Fibroblast of pulmonary artery (primary cell): Measurements from ENCODE around the gene OTOS.

ENCODE experiments used
- DNase-seq: peaks from one replicate; pipeline ENCODE4 v3.0.0-alpha.2; 2010; ENCODE audit warnings: low read depth
- H3K4me3 ChIP-seq: replicated peaks from 2 replicates; pipeline ENCODE4 v1.5.1; 2011; ENCODE audit warnings: low read depth, mild to moderate bottlenecking, control low read depth, low read length, moderate library complexity
- TF ChIP-seq, protein P1 (sequence below): IDR thresholded peaks from 2 replicates; pipeline ENCODE4 v1.5.1; 2011; ENCODE audit warnings: mild to moderate bottlenecking, control low read depth, low read length, inconsistent platforms; ENCODE audit errors: missing control alignments

OTOS gene

DNA sequence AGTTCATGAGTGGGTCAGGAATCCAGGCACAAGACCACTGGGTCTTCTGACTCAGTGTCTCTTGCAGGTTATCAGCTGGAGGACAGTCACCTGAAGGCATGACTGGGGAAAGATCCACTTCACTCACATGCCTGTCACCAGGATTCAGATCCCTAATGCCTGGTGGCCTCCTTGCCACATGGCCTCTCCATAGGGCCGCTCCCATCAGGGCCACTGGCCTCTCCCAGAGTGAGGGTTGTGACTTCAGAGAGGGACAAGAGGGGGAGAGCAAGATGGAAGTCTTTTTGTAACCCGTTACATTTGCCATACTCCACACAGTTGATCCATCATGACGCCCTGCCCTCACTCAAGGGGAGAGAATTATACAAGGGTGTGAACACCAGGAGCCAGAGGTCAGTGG is 13.0 kb upstream of the OTOS start:
- H3K4me3 ChIP-seq, result no peak overlapping the region
- no peak for DNase-seq
- TF ChIP-seq, protein P1, sequence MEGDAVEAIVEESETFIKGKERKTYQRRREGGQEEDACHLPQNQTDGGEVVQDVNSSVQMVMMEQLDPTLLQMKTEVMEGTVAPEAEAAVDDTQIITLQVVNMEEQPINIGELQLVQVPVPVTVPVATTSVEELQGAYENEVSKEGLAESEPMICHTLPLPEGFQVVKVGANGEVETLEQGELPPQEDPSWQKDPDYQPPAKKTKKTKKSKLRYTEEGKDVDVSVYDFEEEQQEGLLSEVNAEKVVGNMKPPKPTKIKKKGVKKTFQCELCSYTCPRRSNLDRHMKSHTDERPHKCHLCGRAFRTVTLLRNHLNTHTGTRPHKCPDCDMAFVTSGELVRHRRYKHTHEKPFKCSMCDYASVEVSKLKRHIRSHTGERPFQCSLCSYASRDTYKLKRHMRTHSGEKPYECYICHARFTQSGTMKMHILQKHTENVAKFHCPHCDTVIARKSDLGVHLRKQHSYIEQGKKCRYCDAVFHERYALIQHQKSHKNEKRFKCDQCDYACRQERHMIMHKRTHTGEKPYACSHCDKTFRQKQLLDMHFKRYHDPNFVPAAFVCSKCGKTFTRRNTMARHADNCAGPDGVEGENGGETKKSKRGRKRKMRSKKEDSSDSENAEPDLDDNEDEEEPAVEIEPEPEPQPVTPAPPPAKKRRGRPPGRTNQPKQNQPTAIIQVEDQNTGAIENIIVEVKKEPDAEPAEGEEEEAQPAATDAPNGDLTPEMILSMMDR, result no peak

DNA sequence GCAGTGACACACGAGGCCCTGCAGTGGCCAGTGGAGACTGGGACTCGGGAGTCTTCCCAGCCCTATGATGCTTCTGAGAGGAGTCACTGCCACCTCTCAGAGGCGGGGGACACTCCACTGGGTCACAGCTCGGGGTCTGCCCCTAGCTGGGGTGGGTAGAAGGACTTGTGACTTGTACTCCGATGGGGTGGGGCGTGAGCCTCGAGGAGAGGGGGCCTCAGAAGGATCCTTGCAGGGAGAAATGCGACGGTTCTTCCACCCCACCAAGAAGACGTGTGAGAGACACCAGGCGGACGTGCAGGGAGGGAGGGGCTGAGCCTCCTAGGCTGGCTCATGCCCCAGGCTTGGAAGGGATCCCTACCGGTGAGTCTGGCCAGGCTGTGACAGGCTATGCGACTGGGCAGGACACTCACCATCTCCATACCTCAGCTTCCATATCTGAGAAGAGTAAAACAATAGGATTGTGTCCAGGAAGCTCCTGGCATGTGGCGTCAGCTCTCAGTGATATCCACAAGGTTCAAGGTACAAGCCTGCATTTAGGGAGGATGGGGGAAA is 11.1 kb upstream of the OTOS start:
- no peak for DNase-seq
- H3K4me3 ChIP-seq, result no peak overlapping the region
- TF ChIP-seq, protein P1, result no peak

DNA sequence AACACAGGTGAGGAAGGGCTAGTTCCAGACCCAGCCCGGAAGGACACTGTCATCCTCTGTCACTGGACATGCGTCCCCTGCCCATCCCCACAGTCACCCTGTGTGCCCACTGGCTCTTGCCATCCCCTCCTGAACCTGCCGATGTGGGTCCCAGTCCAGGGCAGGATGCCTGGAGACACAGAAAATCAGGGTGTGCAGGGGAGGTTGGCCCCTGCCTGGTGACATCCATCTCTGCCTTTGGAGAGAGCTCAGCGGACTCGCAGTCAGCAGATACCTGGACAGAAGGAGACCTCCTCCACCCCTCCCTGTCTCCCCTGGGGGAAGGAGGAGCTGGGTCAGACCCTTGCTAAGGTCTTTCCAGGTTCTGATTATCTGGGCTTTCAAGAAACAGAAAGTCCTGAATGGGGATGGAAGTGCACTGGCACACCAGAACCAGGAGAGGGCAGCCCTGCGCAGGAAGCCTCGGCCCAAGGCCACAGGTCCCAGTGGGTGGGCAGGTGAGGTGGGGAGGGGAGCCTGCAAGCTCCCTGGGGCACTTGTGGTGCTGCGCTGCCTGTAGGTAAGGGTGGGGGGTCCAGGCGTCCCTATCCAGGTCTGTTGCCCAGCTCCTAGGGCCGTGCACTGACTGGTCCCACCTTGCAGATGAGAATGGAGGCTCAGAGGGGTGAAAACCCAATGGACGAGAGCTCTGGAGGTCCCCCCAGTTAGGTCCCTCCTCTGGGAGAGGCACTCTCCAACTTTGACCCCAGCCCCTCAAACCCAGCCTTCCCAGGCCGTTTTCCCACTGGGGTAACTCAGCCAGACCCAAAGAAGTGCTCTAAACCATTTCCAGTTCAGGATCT is 9.7 kb upstream of the OTOS start:
- TF ChIP-seq, protein P1, result peak; percentile 85
- DNase-seq, result peak; percentile 35
- H3K4me3 ChIP-seq, result no peak overlapping the region

DNA sequence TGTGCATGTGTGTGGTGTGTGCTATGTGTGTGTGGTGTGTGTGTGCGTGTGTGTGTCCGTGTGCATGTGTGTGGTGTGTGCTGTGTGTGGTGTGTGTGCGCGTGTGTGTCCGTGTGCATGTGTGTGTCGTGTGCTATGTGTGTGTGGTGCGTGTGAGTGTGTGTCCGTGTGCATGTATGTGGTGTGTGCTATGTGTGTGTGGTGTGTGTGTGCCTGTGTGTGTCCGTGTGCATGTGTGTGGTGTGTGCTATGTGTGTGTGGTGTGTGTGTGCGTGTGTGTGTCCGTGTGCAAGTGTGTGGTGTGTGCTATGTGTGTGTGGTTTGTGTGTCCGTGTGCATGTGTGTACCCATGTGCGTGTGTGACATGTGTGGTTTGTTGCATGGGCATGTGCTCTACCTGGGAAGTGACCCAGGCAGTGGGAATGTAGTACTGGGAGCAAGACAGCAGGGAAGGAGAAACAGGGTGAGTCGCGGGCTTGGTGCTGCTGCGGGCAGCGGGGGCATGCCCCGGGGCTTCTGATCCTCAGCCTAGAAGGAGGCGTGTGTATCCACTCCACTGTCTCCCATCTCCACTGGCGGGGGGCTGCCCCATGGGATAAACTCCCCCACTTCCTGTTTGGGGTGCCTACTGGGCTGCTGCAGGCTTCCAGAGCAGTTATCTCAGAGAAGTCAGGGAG is 7.6 kb upstream of the OTOS start:
- TF ChIP-seq, protein P1, result no peak
- no peak overlapping the region for H3K4me3 ChIP-seq
- no peak for DNase-seq

DNA sequence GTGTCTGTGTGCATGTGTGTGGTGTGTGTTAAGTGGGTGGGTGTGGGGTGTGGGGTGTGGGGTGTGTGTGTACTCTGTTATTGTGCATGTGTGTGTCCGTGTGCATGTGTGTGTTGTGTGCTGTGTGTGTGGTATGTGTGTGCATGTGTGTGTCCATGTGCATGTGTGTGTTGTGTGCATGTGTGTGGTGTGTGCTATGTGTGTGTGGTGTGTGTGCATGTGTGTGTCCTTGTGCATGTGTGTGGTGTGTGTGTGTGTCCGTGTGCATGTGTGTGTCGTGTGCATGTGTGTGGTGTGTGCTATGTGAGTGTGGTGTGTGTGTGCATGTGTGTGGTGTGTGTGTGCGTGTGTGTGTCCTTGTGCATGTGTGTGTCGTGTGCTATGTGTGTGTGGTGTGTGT is 6.9 kb upstream of the OTOS start:
- H3K4me3 ChIP-seq, result no peak overlapping the region
- DNase-seq, result no peak
- TF ChIP-seq, protein P1, result no peak

DNA sequence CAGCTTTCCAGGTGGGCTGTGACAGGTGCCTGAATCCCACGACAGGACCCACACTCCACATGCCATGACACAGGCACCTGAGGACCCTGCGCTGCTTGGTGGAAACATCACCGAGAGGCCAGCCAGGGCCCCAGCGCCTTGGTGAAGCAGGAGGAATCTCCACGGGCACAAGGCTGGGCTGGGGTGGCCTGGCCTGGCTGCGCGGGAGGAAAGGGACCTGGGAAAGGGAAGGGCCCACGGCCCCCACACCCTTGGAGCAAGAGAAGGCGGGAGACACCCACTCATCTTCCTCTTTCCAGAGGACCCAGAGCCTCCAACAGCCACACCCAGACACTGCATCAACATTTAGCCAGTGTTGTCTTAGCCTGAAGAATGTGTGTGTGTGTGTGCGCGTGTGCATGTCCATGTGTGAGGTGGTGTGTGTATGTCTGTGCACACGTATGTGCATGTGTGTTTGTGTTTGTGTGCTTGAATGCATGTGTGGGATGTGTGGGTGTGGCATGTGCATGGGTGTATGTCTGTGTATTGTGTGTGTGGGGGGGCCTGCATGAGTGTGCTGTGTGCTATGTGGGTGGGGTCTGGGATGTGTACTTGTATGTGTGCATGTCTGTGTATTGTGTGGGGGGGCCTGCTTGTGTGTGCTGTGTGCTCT is 6.3 kb upstream of the OTOS start:
- H3K4me3 ChIP-seq, result no peak overlapping the region
- TF ChIP-seq, protein P1, result no peak
- DNase-seq, result no peak
